ENCODE data around the gene SLC22A17.

Gene SLC22A17

DNA sequence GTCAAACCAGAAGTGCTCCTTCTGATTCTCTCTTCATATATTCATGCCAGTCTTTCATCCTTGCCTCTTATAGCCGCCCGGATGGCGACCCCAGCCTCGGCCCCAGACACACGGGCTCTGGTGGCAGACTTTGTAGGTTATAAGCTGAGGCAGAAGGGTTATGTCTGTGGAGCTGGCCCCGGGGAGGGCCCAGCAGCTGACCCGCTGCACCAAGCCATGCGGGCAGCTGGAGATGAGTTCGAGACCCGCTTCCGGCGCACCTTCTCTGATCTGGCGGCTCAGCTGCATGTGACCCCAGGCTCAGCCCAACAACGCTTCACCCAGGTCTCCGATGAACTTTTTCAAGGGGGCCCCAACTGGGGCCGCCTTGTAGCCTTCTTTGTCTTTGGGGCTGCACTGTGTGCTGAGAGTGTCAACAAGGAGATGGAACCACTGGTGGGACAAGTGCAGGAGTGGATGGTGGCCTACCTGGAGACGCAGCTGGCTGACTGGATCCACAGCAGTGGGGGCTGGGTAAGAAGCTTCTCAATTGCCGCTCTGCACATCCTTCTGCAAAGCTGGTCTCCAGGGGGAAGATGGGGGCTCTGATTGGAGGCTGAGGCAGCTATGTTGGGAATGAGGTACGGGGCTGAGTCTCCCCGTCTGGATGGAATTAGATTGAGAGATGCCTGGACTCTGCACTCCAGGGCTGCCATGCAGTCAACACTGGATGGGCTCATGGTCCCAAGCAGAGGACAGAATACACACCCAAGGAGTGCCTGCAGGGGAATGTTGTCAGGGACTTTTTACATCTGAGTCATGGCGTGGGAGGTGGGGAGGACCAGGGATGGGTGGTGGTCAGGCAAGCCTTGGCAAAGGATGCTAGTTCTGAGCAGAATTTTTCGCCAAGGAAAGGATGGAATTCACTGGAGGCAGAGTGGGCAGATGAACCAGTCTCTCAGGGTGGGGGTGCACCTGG is 44.7 kb downstream of the SLC22A17 start:
- Histone ChIP-seq H3K27me3 (replicated peaks; ENCODE audit: control insufficient read depth, insufficient read depth, low read length) (no peaks in the 10 kb centered on the region), H3K4me3 (replicated peaks; ENCODE audit: low read depth, low read length) (peak overlapping the region; percentile 95), H3K36me3 (ENCODE audit: control insufficient read depth, insufficient read depth, low read length) (peaks cover 12% of the 10 kb centered on the region)
- TF ChIP-seq CTCF (IDR thresholded peaks at IDR 0.05; ENCODE audit: insufficient read depth, low read length, poor library complexity, severe bottlenecking) = no peak
- no peak for DNase-seq (ENCODE audit: extremely low read depth, insufficient read length)

DNA sequence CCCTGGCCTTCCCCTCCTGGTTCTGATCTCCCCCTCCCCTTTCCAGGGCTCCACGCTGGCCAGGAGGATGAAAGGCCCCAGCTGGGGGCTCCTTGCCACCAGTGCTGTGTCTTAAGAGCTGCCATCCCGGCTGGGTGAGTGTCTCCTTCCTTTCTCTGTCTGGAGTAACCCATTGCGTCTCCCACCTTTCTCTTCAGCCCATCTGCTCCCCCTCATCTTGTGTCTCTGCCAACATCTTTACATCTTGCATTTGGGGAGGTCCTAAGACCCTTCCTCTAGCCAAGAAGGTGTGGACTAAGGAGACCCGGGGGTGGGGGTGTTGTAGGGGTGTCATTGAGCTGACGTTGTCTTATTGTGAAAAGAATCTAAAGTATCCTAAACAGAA is 45.5 kb downstream of the SLC22A17 start:
- Histone ChIP-seq H3K4me3 (replicated peaks; ENCODE audit: low read depth, low read length) (peak overlapping the region; percentile 95), H3K36me3 (ENCODE audit: control insufficient read depth, insufficient read depth, low read length) (peaks cover 12% of the 10 kb centered on the region), H3K27me3 (replicated peaks; ENCODE audit: control insufficient read depth, insufficient read depth, low read length) (no peaks in the 10 kb centered on the region)
- TF ChIP-seq CTCF (IDR thresholded peaks at IDR 0.05; ENCODE audit: insufficient read depth, low read length, poor library complexity, severe bottlenecking) = no peak
- no peak for DNase-seq (ENCODE audit: extremely low read depth, insufficient read length)

GRCh38 chr14:23306412-23307145 is 46.1 kb downstream of the SLC22A17 start, which contains the start of gene BCL2L2:
Gene BCL2L2 (plus strand): TSS chr14:23306833. CDS start chr14:23307768, 935 bp downstream.
- peak within 1 kb of the TSS; percentile 95 for H3K4me3 ChIP-seq (replicated peaks; ENCODE audit: low read depth, low read length)
- peaks cover 12% of the 10 kb centered on the region for H3K36me3 ChIP-seq (ENCODE audit: control insufficient read depth, insufficient read depth, low read length)
- no peaks in the 10 kb centered on the region for H3K27me3 ChIP-seq (replicated peaks; ENCODE audit: control insufficient read depth, insufficient read depth, low read length)
- peak; percentile 72 for DNase-seq (ENCODE audit: extremely low read depth, insufficient read length)
- TF ChIP-seq CTCF (IDR thresholded peaks at IDR 0.05; ENCODE audit: insufficient read depth, low read length, poor library complexity, severe bottlenecking) = no peak

- peak; percentile 89 for DNase-seq (ENCODE audit: extremely low read depth, insufficient read length)
- Histone ChIP-seq H3K36me3 (ENCODE audit: control insufficient read depth, insufficient read depth, low read length) (peaks cover 3% of the 10 kb centered on the region), H3K4me3 (replicated peaks; ENCODE audit: low read depth, low read length) (peak within 1 kb of the TSS; percentile 82), H3K27me3 (replicated peaks; ENCODE audit: control insufficient read depth, insufficient read depth, low read length) (no peaks in the 10 kb centered on the region)
- TF ChIP-seq CTCF (IDR thresholded peaks at IDR 0.05; ENCODE audit: insufficient read depth, low read length, poor library complexity, severe bottlenecking) = no peak
Observed at GRCh38 chr14:23302290-23303225, 50.1 kb downstream of the SLC22A17 start, which contains the start of gene PPP1R3E. Gene PPP1R3E (minus strand): TSS chr14:23302859. CDS start chr14:23302576, 283 bp downstream.

DNA sequence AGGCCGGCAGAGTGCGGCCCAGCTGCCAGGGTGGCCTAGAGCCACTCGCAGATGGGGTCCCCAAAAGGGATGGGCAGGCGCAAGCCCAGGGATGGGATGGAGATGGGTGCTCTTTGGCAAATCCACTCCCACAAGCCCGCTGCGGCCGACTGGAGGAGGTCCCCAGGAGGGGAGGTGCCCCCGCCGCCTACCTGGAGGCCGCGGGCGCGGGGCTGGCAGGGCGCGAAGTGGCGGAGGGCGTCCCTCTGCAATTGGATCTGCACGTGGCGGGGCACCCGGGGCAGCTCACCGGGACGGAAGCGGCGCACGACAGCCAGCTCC is 50.8 kb downstream of the SLC22A17 start:
- no peaks in the 10 kb centered on the region for H3K27me3 ChIP-seq (replicated peaks; ENCODE audit: control insufficient read depth, insufficient read depth, low read length)
- H3K4me3 ChIP-seq (replicated peaks; ENCODE audit: low read depth, low read length) = peak overlapping the region; percentile 82
- peaks cover 4% of the 10 kb centered on the region for H3K36me3 ChIP-seq (ENCODE audit: control insufficient read depth, insufficient read depth, low read length)
- TF ChIP-seq CTCF (IDR thresholded peaks at IDR 0.05; ENCODE audit: insufficient read depth, low read length, poor library complexity, severe bottlenecking) = no peak
- no peak for DNase-seq (ENCODE audit: extremely low read depth, insufficient read length)
